OCI-LY7 (cell line): ENCODE measurements around the gene VPS26A. TPM values are rescaled to one million over a fixed set of nuclear protein-coding genes. Genes with fewer than 3 reads are reported as not detected.

Source experiments
- BruUV-seq: library from RNA; stranded (reverse); fragments of 400-500 nt; replicated peaks from 2 replicates; lab custom pipeline; 2021; lab: Mats Ljungman, UMichigan
- CTCF ChIA-PET: fragments of 300-600 bp; sonication (Branson Sonifier 250); formaldehyde crosslinking; loops from one replicate; lab custom pipeline; 2022; ENCODE audit warnings: antibody characterized with exemption; ENCODE audit not compliant: unreplicated experiment; lab: Charles Lee
- POLR2A ChIA-PET: fragments of 300-600 bp; sonication (Branson Sonifier 250); formaldehyde crosslinking; loops from one replicate; lab custom pipeline; 2022; ENCODE audit warnings: antibody characterized with exemption; lab: Charles Lee
- DNase-seq: peaks from one replicate; pipeline ENCODE4 v3.0.0-alpha.2; 2015; ENCODE audit warnings: low spot score
- H2AFZ ChIP-seq: fragments of 200-600 bp; sonication (generic), shearing (Covaris generic); 2 replicates; pipeline ENCODE4 v1.6.1; 2014; ENCODE audit warnings: mild to moderate bottlenecking, antibody characterized with exemption, low read length, moderate library complexity
- H3K27ac ChIP-seq: fragments of 200-600 bp; sonication (generic); 2 replicates; pipeline ENCODE4 v1.5.1; 2014; ENCODE audit warnings: mixed run types, low read depth, mild to moderate bottlenecking, moderate library complexity, low read length, inconsistent platforms; ENCODE audit not compliant: poor library complexity, severe bottlenecking
- H3K36me3 ChIP-seq: fragments of 200-600 bp; sonication (generic); 2 replicates; pipeline ENCODE4 v1.6.1; 2014; ENCODE audit warnings: mild to moderate bottlenecking, antibody characterized with exemption, low read length, moderate library complexity, mixed read lengths; ENCODE audit not compliant: insufficient read depth
- H3K4me1 ChIP-seq: fragments of 200-600 bp; sonication (generic); 2 replicates; pipeline ENCODE4 v1.5.1; 2014; ENCODE audit warnings: mild to moderate bottlenecking, low read length; ENCODE audit not compliant: insufficient read depth, poor library complexity, severe bottlenecking
- H3K4me2 ChIP-seq: fragments of 200-600 bp; sonication (generic); 2 replicates; pipeline ENCODE4 v1.6.1; 2014; ENCODE audit warnings: mild to moderate bottlenecking, low read length
- H3K4me3 ChIP-seq: fragments of 200-600 bp; sonication (generic); 2 replicates; pipeline ENCODE4 v1.5.1; 2014; ENCODE audit warnings: mild to moderate bottlenecking, low read depth, low read length; ENCODE audit not compliant: poor library complexity, severe bottlenecking
- H3K79me2 ChIP-seq: fragments of 200-600 bp; sonication (generic); 2 replicates; pipeline ENCODE4 v1.6.1; 2016; ENCODE audit warnings: low read depth, mild to moderate bottlenecking, low read length, moderate library complexity, mixed read lengths; ENCODE audit not compliant: insufficient read depth
- H3K9me2 ChIP-seq: fragments of 200-600 bp; sonication (generic); 2 replicates; pipeline ENCODE4 v1.6.1; 2016; ENCODE audit warnings: mild to moderate bottlenecking, low read length, mixed read lengths; ENCODE audit not compliant: insufficient read depth
- H3K9me3 ChIP-seq: fragments of 200-600 bp; sonication (generic); 2 replicates; pipeline ENCODE4 v1.6.1; 2014; ENCODE audit warnings: mild to moderate bottlenecking, mixed run types, low read length, mixed read lengths
- H4K20me1 ChIP-seq: fragments of 200-600 bp; sonication (generic); 2 replicates; pipeline ENCODE4 v1.6.1; 2014; ENCODE audit warnings: mild to moderate bottlenecking, antibody characterized with exemption, low read length, moderate library complexity, mixed read lengths; ENCODE audit not compliant: insufficient read depth
- EZH2phosphoT487 ChIP-seq: fragments of 200-600 bp; sonication (generic); IDR thresholded peaks from 2 replicates; pipeline ENCODE4 v1.6.1; 2018; ENCODE audit warnings: low read depth, borderline replicate concordance, mild to moderate bottlenecking, mixed run types, antibody characterized with exemption, low read length, moderate library complexity, mixed read lengths
- intact Hi-C: fragments of 100-400 bp; cut with micrococcal nuclease; formaldehyde crosslinking; loops from one replicate; pipeline ENCODE4 v1.10.0; 2022; ENCODE audit not compliant: unreplicated experiment
- total RNA-seq, 2 experiments: library from RNA; depleted of rRNA in 1 of 2; stranded (reverse); fragments of >200 nt in 1 of 2; shearing (Covaris generic) in 1 of 2; gene quantifications; 2 replicates each; pipeline ENCODE4 v1.2.3, GENCODE V29; 2014 to 2022
- TF ChIP-seq, protein P1 (sequence below): fragments of 200-600 bp; sonication (generic); conservative IDR thresholded peaks from 2 replicates; pipeline ENCODE4 v1.5.1; 2014; ENCODE audit warnings: mild to moderate bottlenecking, antibody characterized with exemption, low read length, moderate library complexity, mixed read lengths

The VPS26A gene
- total RNA-seq, 2 experiments from 2014 or later, result 10.0 to 41.7 TPM

DNA sequence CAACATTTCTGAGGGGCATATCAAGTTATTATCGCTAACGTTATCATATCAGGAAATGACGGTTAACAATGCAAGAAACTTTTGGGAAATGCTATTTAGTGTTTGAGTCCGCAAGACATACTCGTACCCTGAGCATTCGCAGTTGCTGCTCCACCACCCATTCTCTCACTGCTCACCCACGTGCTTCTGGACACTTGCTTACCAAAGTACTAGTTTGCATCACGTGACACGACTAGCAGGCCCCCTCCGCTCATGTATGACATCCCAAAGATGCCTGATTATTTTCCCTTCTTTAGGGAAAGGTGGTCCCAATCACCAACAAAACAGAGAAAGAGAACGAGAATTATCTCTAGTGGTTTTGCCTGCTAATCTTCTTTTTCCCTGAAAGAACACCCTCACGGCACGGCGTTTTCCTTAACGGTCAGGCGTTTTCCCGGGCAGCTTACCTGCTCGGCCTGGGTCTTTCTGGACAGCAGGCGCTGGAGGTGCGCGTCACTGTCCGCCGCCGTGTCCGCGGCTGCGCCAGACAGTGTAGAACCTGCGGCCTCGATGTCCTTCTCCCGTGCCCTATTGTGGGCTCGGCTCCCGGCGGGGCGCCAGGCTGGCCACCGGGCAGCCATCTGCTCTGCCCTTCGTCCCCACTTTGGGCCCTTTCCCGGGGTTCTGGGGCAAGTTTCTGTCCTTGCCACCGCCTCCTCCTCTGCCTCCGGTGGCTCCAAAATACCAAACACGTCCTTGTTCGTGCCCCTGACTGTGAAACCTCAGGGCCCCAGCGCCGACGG lies 56.0 kb downstream of the VPS26A start, which contains the start of gene SUPV3L1:
SUPV3L1 (plus strand) TSS at position 492 of the 782 bp plus-strand sequence; CDS start at position 550, 58 bp downstream.
- no peaks in the 10 kb centered on the region for H3K9me2 ChIP-seq
- no peaks in the 10 kb centered on the region for H3K9me3 ChIP-seq
- no peak for TF ChIP-seq EZH2phosphoT487
- TF ChIP-seq, protein P1, sequence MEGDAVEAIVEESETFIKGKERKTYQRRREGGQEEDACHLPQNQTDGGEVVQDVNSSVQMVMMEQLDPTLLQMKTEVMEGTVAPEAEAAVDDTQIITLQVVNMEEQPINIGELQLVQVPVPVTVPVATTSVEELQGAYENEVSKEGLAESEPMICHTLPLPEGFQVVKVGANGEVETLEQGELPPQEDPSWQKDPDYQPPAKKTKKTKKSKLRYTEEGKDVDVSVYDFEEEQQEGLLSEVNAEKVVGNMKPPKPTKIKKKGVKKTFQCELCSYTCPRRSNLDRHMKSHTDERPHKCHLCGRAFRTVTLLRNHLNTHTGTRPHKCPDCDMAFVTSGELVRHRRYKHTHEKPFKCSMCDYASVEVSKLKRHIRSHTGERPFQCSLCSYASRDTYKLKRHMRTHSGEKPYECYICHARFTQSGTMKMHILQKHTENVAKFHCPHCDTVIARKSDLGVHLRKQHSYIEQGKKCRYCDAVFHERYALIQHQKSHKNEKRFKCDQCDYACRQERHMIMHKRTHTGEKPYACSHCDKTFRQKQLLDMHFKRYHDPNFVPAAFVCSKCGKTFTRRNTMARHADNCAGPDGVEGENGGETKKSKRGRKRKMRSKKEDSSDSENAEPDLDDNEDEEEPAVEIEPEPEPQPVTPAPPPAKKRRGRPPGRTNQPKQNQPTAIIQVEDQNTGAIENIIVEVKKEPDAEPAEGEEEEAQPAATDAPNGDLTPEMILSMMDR, result no peak
- peak within 1 kb of the TSS; percentile 66 for H3K27ac ChIP-seq
- H3K4me2 ChIP-seq, result peak within 1 kb of the TSS; percentile 96
- peaks cover 47% of the 10 kb centered on the region for H3K79me2 ChIP-seq
- H4K20me1 ChIP-seq, result peaks cover 7% of the 10 kb centered on the region; the same call in 1 of the 2 replicates
- no TSS peak for BruUV-seq
- H3K36me3 ChIP-seq, result peaks cover 26% of the 10 kb centered on the region; the same call in 1 of the 2 replicates
- peak within 1 kb of the TSS; percentile 90 for H2AFZ ChIP-seq
- intact Hi-C loops, result no loop called here
- peaks cover 20% of the 10 kb centered on the region for H3K4me1 ChIP-seq
- CTCF ChIA-PET, result no interaction called here
- peak; percentile 98 for DNase-seq
- H3K4me3 ChIP-seq, result peak within 1 kb of the TSS; percentile 94
- POLR2A ChIA-PET, result no interaction called here

DNA sequence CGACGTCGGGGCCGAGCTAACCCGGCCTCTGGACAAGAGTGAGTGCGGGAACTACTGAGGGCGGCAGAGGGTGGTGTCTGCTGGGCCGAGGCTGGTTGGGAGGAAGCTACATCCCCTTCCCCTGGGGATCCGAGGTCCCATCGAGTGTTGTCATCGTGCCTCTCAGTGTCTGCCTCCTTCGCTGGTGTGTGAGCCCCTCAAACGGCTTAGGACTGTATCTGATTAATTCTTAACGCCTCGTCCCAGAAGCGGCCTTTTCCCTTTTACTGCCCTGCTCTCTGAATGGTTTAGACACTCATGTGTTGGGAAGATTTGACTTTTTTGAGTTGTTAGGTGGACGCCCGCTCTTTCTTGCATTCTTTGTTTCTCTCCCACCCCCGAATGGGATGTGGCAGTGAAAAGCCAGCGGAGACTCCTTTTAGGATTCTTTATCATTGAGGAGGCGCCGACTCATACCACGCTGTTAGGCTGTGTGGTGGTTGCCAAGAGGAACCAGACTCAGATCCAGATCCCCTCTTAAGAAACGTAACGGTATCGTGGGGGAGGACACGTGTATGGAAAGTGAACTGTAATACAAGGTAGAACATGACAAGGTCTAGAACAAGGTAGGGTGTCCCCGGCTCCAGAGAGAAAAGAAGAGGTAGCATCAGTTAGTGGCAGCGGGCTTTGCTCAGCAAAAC lies 56.7 kb downstream of the VPS26A start:
- Histone ChIP-seq H3K4me2 (peak overlapping the region; percentile 96), H3K36me3 (peaks cover 31% of the 10 kb centered on the region), H4K20me1 (peaks cover 7% of the 10 kb centered on the region; the same call in 1 of the 2 replicates), H3K4me1 (peaks cover 20% of the 10 kb centered on the region), H3K79me2 (peaks cover 47% of the 10 kb centered on the region), H3K4me3 (peak overlapping the region; percentile 94), H2AFZ (peak overlapping the region; percentile 90), H3K9me3 (no peaks in the 10 kb centered on the region), H3K27ac (peak overlapping the region; percentile 66), H3K9me2 (no peaks in the 10 kb centered on the region)
- TF ChIP-seq EZH2phosphoT487, result no peak
- DNase-seq, result peak; percentile 49
- ChIA-PET POLR2A (no interaction called here), CTCF (no interaction called here)
- intact Hi-C loops, result no loop called here
- BruUV-seq, result TSS peak; percentile 58

GRCh38 chr10:69181433-69181832 lies 57.5 kb downstream of the VPS26A start:
- no TSS peak for BruUV-seq
- H3K27ac ChIP-seq, result no peak overlapping the region

More at GRCh38 chr10:69181433-69181832, 57.5 kb downstream of the VPS26A start:
- Histone ChIP-seq H3K9me3 (no peaks in the 10 kb centered on the region), H3K79me2 (peaks cover 51% of the 10 kb centered on the region), H3K4me3 (peak overlapping the region; percentile 94), H3K4me2 (peak overlapping the region; percentile 96), H4K20me1 (peaks cover 7% of the 10 kb centered on the region; the same call in 1 of the 2 replicates), H3K9me2 (no peaks in the 10 kb centered on the region), H2AFZ (no peak overlapping the region), H3K4me1 (peaks cover 20% of the 10 kb centered on the region), H3K36me3 (peaks cover 38% of the 10 kb centered on the region)
- no peak for TF ChIP-seq EZH2phosphoT487
- TF ChIP-seq, protein P1, result no peak
- intact Hi-C loops, result no loop called here
- POLR2A ChIA-PET, result no interaction called here
- CTCF ChIA-PET, result no interaction called here
- DNase-seq, result no peak
